DMS153 treated with DMSO at 0.1 percent for 48 hours (cell line): ENCODE results near the gene PFDN5.
"Not testable (repeated sequence)": the region's sequence is repeated elsewhere in the genome, so short reads cannot be mapped to it uniquely, and the experiment has no call there.

ENCODE experiments used
- DNase-seq: peaks from one replicate; lab custom pipeline; 2025; ENCODE audit not compliant: unreplicated experiment; lab: John Stamatoyannopoulos, UW

PFDN5 gene

DNA sequence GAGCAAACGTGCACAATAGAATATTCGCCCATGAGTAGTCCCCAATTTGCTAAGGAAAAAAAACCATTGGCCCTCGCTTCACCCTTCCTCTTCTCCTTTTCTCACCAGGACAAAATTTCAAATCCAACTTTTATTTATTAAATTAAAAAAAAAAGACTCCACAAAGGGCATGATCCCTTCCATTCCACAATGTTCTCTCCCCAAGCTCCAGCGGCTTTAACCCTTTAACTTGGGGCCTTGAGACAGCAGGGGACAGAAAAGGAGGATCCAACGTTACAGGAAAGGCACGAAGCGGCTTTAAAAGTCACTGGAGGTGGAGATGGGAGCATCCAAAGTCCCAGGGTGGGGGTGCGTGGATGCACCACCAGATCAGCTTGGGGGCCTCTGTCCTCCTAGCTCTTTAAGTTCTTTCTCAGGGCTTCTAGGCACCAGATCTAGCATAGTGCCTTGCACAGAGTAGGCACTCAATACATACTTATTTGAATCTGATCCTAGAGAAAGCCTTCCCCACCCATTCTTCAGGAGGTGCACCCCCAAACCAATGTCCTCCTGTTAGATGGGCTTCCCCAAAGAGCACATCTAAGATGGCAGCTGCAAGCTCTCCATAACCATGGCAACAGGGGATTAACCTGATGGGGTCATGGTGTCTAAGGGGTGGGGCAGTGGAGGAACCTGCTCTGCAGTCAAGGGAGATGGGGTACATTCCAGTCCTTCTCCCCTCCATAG lies 31.3 kb downstream of the PFDN5 start:
- no peak for DNase-seq

DNA sequence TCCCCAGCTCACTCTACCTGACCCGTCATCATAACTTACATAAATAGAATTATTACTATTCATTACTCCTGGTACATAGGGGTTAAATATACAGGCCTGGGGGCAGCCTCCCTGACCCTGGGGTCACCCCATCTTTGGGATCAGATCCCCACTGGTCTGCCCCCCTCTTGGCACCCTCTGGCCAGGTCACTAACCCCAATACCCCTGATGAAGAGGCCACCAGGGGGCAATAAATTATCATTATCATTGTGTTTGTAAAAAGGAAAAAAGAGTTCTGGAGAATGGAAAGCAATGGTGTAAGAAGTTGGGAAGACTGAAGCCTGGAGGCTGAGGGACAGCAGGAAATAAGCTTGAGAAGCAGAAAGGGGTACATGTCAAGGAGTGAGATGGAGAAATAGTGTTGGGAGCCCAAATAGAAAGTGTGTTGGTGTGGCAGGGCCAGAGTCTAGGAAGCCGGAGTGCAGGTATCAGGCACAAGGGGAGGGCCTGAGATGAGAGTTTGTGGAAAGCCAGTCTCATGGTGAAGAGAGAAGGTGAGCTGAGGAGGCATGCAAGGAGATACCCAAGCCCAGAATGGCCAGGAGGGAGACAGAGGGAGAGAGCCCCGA lies 32.2 kb downstream of the PFDN5 start:
- DNase-seq: no peak

DNA sequence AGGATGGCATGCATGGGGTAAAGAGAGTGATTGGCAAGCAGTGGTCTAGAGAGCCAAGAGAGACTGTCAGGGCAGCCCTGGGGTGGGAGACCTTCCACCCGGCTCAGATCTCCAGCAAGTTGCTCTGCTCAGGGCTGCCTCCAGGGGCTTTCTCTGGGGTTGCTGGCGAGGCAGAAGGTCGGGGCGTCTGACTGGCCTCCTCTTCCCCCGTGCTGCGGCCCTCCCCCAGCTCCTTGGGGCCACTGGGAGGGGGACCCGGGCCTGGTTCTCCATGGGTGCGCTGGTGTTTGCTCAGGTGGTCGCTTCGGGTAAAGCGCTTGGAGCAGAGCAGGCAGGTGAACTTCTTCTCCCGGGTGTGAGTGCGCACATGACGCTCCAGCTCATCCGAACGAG lies 32.7 kb downstream of the PFDN5 start:
- no peak for DNase-seq

- no peak for DNase-seq
Measured at GRCh38 chr12:53330671-53331070, 35.3 kb downstream of the PFDN5 start.

GRCh38 chr12:53332339-53332738 lies 37.0 kb downstream of the PFDN5 start:
- not testable (repeated sequence) for DNase-seq

GRCh38 chr12:53332744-53333143 lies 37.4 kb downstream of the PFDN5 start:
- DNase-seq: no peak

DNA sequence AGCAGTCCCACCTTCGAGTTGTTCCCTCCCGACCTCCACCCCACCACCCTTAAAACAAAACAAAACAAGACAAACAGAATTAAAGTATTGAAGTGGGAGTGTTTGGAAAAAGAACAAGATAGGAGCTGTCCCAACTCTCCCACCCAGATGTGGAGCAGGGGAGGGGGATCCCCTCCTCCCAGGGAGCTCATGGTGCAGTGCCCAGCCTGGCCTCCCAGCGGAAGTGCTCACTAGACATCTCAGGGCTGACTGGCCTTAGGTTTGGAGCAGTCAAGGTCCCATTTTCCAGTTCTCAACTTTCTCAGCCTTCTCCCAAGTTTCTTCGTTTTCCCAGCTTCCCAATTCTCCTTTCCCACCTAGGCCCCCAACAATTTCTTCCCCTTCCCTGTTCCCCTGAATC lies 37.9 kb downstream of the PFDN5 start:
- no peak for DNase-seq

- no peak for DNase-seq
Measured at GRCh38 chr12:53333845-53334244, 38.5 kb downstream of the PFDN5 start.

- DNase-seq: no peak
Measured at GRCh38 chr12:53334822-53335221, 39.5 kb downstream of the PFDN5 start.

DNA sequence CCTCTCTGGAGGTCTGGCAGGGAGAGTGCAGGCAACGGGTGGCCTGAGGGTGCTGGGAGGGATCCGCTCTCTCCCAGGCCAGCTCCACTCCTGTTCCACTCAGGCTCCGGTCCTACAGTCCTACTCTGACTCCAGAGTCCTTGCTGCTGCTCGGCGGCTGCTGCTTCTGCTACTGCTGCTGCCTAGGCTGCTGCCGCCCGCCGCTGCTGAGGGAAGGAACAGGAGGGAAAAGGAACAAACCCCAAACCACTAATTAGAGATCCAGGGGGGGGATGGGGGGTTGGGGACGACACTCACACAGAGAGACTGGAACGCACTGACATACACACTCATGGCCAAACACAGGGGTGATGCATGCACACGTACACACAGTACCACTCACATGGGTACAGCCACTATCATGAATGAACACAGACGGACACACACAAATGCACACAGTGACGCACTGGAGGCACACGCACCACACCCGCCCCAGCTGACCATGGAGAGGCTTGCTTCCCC lies 40.9 kb downstream of the PFDN5 start, which contains the start of gene SP7:
SP7 (minus strand) TSS at position 174 of the 501 bp plus-strand sequence. CDS start 708 bp downstream, outside the sequence.
- DNase-seq: no peak

- no peak for DNase-seq
Measured at GRCh38 chr12:53338017-53338416, 42.7 kb downstream of the PFDN5 start.

DNA sequence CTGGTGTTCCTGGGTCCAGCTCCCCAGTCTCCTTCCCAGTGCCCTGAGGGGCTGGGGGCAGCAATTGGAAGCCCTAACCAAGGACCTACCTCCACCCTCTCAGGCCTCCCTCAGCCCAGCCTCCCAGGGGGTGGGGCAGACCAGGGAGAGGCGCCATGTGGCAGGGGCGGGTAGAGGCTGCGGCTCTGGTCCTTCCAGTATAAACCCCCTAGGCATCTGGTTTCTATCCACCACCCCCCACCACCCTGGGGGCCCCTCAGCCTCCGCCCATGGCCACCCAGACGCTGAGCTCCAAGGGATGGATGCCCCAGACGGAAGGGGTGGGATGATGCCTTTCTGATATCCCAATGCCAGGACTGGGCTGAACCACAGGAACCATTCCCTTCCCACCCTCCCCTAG lies 43.6 kb downstream of the PFDN5 start:
- no peak for DNase-seq

- no peak for DNase-seq
Measured at GRCh38 chr12:53340398-53340797, 45.1 kb downstream of the PFDN5 start.

GRCh38 chr12:53343449-53343848 lies 48.1 kb downstream of the PFDN5 start:
- DNase-seq: no peak

GRCh38 chr12:53343969-53344368 lies 48.6 kb downstream of the PFDN5 start:
- no peak for DNase-seq

DNA sequence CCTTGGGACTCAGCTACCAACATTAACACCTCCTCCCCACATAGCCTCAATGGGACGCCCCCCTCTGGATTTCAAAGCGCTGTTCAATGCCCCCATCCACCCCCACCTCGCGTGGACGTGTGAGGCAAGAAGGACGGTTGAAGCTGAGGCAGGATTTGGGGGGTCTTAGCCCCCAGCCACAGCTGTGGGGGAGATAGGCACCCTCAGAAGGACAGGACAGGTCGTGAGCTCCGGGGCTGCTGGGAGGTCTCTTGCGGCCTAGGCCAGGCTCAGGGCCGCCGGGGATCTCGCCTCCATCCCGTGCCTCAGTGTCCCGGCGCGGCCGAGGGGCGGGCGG lies 49.1 kb downstream of the PFDN5 start:
- no peak for DNase-seq

DNA sequence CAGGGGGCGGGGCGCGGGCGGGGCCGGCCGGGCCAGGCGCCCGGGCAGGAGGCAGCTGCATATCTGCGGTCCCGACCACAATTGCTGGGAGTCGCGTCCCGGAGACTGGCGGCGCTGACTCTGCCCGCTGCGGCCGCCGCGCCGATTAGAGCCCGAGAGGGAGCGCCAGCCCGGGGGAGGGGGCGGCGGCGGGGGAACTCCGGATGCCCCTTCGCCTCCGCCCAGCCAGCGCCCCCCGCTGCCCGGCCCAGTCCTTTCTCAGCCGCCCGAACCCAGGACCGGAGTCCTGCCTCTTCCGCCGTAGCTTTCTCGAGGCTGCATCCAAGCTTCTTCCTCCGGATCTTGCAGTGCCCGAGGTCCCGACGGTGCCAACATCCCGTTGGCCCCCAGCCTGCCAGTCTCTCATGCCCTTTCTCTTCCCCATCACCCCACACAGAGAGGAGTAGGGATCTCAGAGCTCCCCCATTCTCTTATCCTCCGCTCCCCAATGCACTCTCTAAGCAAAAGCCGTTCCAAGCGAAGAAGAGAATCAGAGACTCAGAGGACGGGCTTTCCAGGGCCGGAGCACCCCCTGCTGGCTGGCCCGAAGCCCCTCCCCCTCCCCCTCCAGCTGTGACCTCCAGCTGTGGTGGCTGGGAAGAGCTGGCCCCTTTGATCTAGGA lies 49.6 kb downstream of the PFDN5 start:
- DNase-seq: peak; percentile 39

- DNase-seq: no peak
Measured at GRCh38 chr12:53345486-53346188, 50.3 kb downstream of the PFDN5 start.

GRCh38 chr12:53346491-53346890 lies 51.1 kb downstream of the PFDN5 start:
- no peak for DNase-seq

DNA sequence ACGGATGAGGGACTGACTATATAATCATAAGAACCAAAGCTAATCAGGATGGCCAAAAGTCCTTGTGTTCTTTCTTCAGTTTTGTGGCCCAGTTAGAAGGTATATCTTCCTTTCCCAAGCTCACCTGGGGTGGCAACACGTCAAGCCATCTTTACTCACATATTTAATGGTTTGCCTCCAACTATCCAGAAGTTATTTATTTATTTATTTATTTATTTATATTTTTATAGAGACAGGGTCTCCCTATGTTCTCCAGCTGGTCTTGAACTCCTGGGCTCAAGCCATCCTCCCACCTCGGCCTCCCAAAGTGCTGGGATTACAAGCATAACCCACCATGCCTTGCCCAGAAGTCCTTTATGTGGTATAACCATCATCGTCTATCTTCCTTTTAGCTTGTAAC lies 52.6 kb downstream of the PFDN5 start:
- no peak for DNase-seq
